Measurements from ENCODE around the gene IRF2BP2. TPM values are rescaled to one million over a fixed set of nuclear protein-coding genes. Genes with fewer than 3 reads are reported as not detected.
A peak's percentile ranks its signal among the peaks of the same experiment; 100 is the strongest.

The IRF2BP2 gene
- 231 TPM for polyA plus RNA-seq (2013)

GRCh38 chr1:234610061-234610665 is at the start of gene IRF2BP2:
Gene IRF2BP2, minus strand, starts transcription at chr1:234610178. Its CDS starts 684 bp downstream, at chr1:234609494.
- Histone ChIP-seq H3K4me1 (ENCODE audit: control extremely low read depth in 1 of 4, control insufficient read depth in 4 of 4, insufficient read depth in 4 of 4, low read length in 3 of 4) (peaks cover 36 to 69% (median 57%) of the 10 kb centered on the region in 4 experiments), H3K4me3 (ENCODE audit: control insufficient read depth in 1 of 7, extremely low read depth in 1 of 7, insufficient read depth in 4 of 7, low read depth in 2 of 7, low read length in 6 of 7) (peak within 1 kb of the TSS; percentile 83 to 99 (median 91)), H3K27ac (ENCODE audit: insufficient read depth in 1 of 2, low read depth in 1 of 2, low read length in 2 of 2, poor library complexity in 1 of 2, severe bottlenecking in 2 of 2) (peak within 1 kb of the TSS; percentile 91 to 94), H3K27me3 (replicated peaks in 2 of 5; ENCODE audit: control insufficient read depth in 4 of 5, insufficient read depth in 5 of 5, low read length in 4 of 5) (no peaks in the 10 kb centered on the region), H3K36me3 (ENCODE audit: control insufficient read depth in 4 of 4, insufficient read depth in 4 of 4, low read length in 3 of 4) (peaks cover 2 to 35% (median 28%) of the 10 kb centered on the region in 4 experiments), H3K9me3 (ENCODE audit: control extremely low read depth in 1 of 5, control insufficient read depth in 4 of 5, insufficient read depth in 2 of 5, low read depth in 1 of 5, low read length in 4 of 5) (no peaks in the 10 kb centered on the region)
- WGBS (ENCODE audit: insufficient coverage) = 0% methylated on average over 50 of the region's 62 CpGs
- ChIA-PET POLR2A (interaction anchor here (0.6 to 6.4 kb wide), 14 partner anchors 9 to 483 kb away, joined by 3 to 117 read pairs (median 6); no protein-coding TSS in a partner anchor), CTCF (interaction anchor here (0.6 to 5.1 kb wide), 7 partner anchors 9 to 474 kb away, joined by 3 to 30 read pairs (median 4); no protein-coding TSS in a partner anchor)
- DNase-seq = peak; percentile 79 to 88 (median 86)

GRCh38 chr1:234659538-234659937 is 49.6 kb upstream of the IRF2BP2 start:
- DNase-seq = no peak
- no peak overlapping the region for H3K27ac ChIP-seq (ENCODE audit: insufficient read depth in 1 of 2, low read depth in 1 of 2, low read length in 2 of 2, poor library complexity in 1 of 2, severe bottlenecking in 2 of 2)
- WGBS (ENCODE audit: insufficient coverage) = 100% methylated on average over 7 of the region's 9 CpGs
- ChIA-PET POLR2A (no interaction called here), CTCF (interaction anchor here (0.8 kb wide), 1 partner anchor 9 kb away, joined by 3 read pairs; no protein-coding TSS in a partner anchor)
- no peaks in the 10 kb centered on the region for H3K9me3 ChIP-seq (ENCODE audit: control extremely low read depth in 1 of 5, control insufficient read depth in 4 of 5, insufficient read depth in 2 of 5, low read depth in 1 of 5, low read length in 4 of 5)
- H3K36me3 ChIP-seq (ENCODE audit: control insufficient read depth in 4 of 4, insufficient read depth in 4 of 4, low read length in 3 of 4) = no peaks in the 10 kb centered on the region
- H3K4me3 ChIP-seq (ENCODE audit: control insufficient read depth in 1 of 7, extremely low read depth in 1 of 7, insufficient read depth in 4 of 7, low read depth in 2 of 7, low read length in 6 of 7) = no peak overlapping the region
- peaks cover 0 to 19% (median 13%) of the 10 kb centered on the region in 4 experiments for H3K4me1 ChIP-seq (ENCODE audit: control extremely low read depth in 1 of 4, control insufficient read depth in 4 of 4, insufficient read depth in 4 of 4, low read length in 3 of 4)
- H3K27me3 ChIP-seq (replicated peaks in 2 of 5; ENCODE audit: control insufficient read depth in 4 of 5, insufficient read depth in 5 of 5, low read length in 4 of 5) = no peaks in the 10 kb centered on the region

GRCh38 chr1:234658138-234658537 is 48.2 kb upstream of the IRF2BP2 start:
- no peak for DNase-seq
- H3K27me3 ChIP-seq (replicated peaks in 2 of 5; ENCODE audit: control insufficient read depth in 4 of 5, insufficient read depth in 5 of 5, low read length in 4 of 5) = no peaks in the 10 kb centered on the region
- no peak overlapping the region for H3K27ac ChIP-seq (ENCODE audit: insufficient read depth in 1 of 2, low read depth in 1 of 2, low read length in 2 of 2, poor library complexity in 1 of 2, severe bottlenecking in 2 of 2)
- peaks cover 0 to 19% (median 13%) of the 10 kb centered on the region in 4 experiments for H3K4me1 ChIP-seq (ENCODE audit: control extremely low read depth in 1 of 4, control insufficient read depth in 4 of 4, insufficient read depth in 4 of 4, low read length in 3 of 4)
- ChIA-PET POLR2A (no interaction called here), CTCF (interaction anchor here (0.9 to 2.2 kb wide), 11 partner anchors 8 to 414 kb away, joined by 3 to 8 read pairs (median 4); no protein-coding TSS in a partner anchor)
- no peaks in the 10 kb centered on the region for H3K36me3 ChIP-seq (ENCODE audit: control insufficient read depth in 4 of 4, insufficient read depth in 4 of 4, low read length in 3 of 4)
- H3K4me3 ChIP-seq (ENCODE audit: control insufficient read depth in 1 of 7, extremely low read depth in 1 of 7, insufficient read depth in 4 of 7, low read depth in 2 of 7, low read length in 6 of 7) = no peak overlapping the region
- no peaks in the 10 kb centered on the region for H3K9me3 ChIP-seq (ENCODE audit: control extremely low read depth in 1 of 5, control insufficient read depth in 4 of 5, insufficient read depth in 2 of 5, low read depth in 1 of 5, low read length in 4 of 5)
- 95% methylated on average over 3 of the region's 3 CpGs for WGBS (ENCODE audit: insufficient coverage)

GRCh38 chr1:234656944-234657654 is 47.1 kb upstream of the IRF2BP2 start:
- DNase-seq = peak; percentile 51 to 91 (median 88)
- 67% methylated on average over 11 of the region's 12 CpGs for WGBS (ENCODE audit: insufficient coverage)
- no peaks in the 10 kb centered on the region for H3K9me3 ChIP-seq (ENCODE audit: control extremely low read depth in 1 of 5, control insufficient read depth in 4 of 5, insufficient read depth in 2 of 5, low read depth in 1 of 5, low read length in 4 of 5)
- H3K4me3 ChIP-seq (ENCODE audit: control insufficient read depth in 1 of 7, extremely low read depth in 1 of 7, insufficient read depth in 4 of 7, low read depth in 2 of 7, low read length in 6 of 7) = no peak overlapping the region
- peaks cover 0 to 19% (median 13%) of the 10 kb centered on the region in 4 experiments for H3K4me1 ChIP-seq (ENCODE audit: control extremely low read depth in 1 of 4, control insufficient read depth in 4 of 4, insufficient read depth in 4 of 4, low read length in 3 of 4)
- POLR2A ChIA-PET = interaction anchor here (0.7 kb wide), 1 partner anchor 224 kb away, joined by 3 read pairs; no protein-coding TSS in a partner anchor
- no peaks in the 10 kb centered on the region for H3K27me3 ChIP-seq (replicated peaks in 2 of 5; ENCODE audit: control insufficient read depth in 4 of 5, insufficient read depth in 5 of 5, low read length in 4 of 5)
- no peaks in the 10 kb centered on the region for H3K36me3 ChIP-seq (ENCODE audit: control insufficient read depth in 4 of 4, insufficient read depth in 4 of 4, low read length in 3 of 4)
- H3K27ac ChIP-seq (ENCODE audit: insufficient read depth in 1 of 2, low read depth in 1 of 2, low read length in 2 of 2, poor library complexity in 1 of 2, severe bottlenecking in 2 of 2) = no peak overlapping the region
- CTCF ChIA-PET = interaction anchor here (0.7 to 2.2 kb wide), 15 partner anchors 9 to 415 kb away, joined by 3 to 8 read pairs (median 4); no protein-coding TSS in a partner anchor

GRCh38 chr1:234656070-234656895 is 46.3 kb upstream of the IRF2BP2 start:
- Histone ChIP-seq H3K27ac (ENCODE audit: insufficient read depth in 1 of 2, low read depth in 1 of 2, low read length in 2 of 2, poor library complexity in 1 of 2, severe bottlenecking in 2 of 2) (no peak overlapping the region), H3K4me1 (ENCODE audit: control extremely low read depth in 1 of 4, control insufficient read depth in 4 of 4, insufficient read depth in 4 of 4, low read length in 3 of 4) (peaks cover 0 to 19% (median 13%) of the 10 kb centered on the region in 4 experiments), H3K9me3 (ENCODE audit: control extremely low read depth in 1 of 5, control insufficient read depth in 4 of 5, insufficient read depth in 2 of 5, low read depth in 1 of 5, low read length in 4 of 5) (no peaks in the 10 kb centered on the region), H3K4me3 (ENCODE audit: control insufficient read depth in 1 of 7, extremely low read depth in 1 of 7, insufficient read depth in 4 of 7, low read depth in 2 of 7, low read length in 6 of 7) (no peak overlapping the region), H3K27me3 (replicated peaks in 2 of 5; ENCODE audit: control insufficient read depth in 4 of 5, insufficient read depth in 5 of 5, low read length in 4 of 5) (no peaks in the 10 kb centered on the region), H3K36me3 (ENCODE audit: control insufficient read depth in 4 of 4, insufficient read depth in 4 of 4, low read length in 3 of 4) (no peaks in the 10 kb centered on the region)
- ChIA-PET CTCF (interaction anchor here (1.3 to 2.2 kb wide), 4 partner anchors 12 to 43 kb away, joined by 3 to 8 read pairs (median 5); no protein-coding TSS in a partner anchor), POLR2A (no interaction called here)
- 98% methylated on average over 15 of the region's 17 CpGs for WGBS (ENCODE audit: insufficient coverage)
- DNase-seq = no peak

- Histone ChIP-seq H3K27me3 (replicated peaks in 2 of 5; ENCODE audit: control insufficient read depth in 4 of 5, insufficient read depth in 5 of 5, low read length in 4 of 5) (no peaks in the 10 kb centered on the region), H3K9me3 (ENCODE audit: control extremely low read depth in 1 of 5, control insufficient read depth in 4 of 5, insufficient read depth in 2 of 5, low read depth in 1 of 5, low read length in 4 of 5) (no peaks in the 10 kb centered on the region), H3K4me3 (ENCODE audit: control insufficient read depth in 1 of 7, extremely low read depth in 1 of 7, insufficient read depth in 4 of 7, low read depth in 2 of 7, low read length in 6 of 7) (no peak overlapping the region), H3K27ac (ENCODE audit: insufficient read depth in 1 of 2, low read depth in 1 of 2, low read length in 2 of 2, poor library complexity in 1 of 2, severe bottlenecking in 2 of 2) (no peak overlapping the region), H3K4me1 (ENCODE audit: control extremely low read depth in 1 of 4, control insufficient read depth in 4 of 4, insufficient read depth in 4 of 4, low read length in 3 of 4) (peaks cover 0 to 19% (median 13%) of the 10 kb centered on the region in 4 experiments), H3K36me3 (ENCODE audit: control insufficient read depth in 4 of 4, insufficient read depth in 4 of 4, low read length in 3 of 4) (no peaks in the 10 kb centered on the region)
- CTCF ChIA-PET = interaction anchor here (1.4 kb wide), 1 partner anchor 23 kb away, joined by 4 read pairs; no protein-coding TSS in a partner anchor
- no peak for DNase-seq
- WGBS (ENCODE audit: insufficient coverage) = 100% methylated on average over 6 of the region's 8 CpGs
- POLR2A ChIA-PET = interaction anchor here (0.7 kb wide), 1 partner anchor 13 kb away, joined by 3 read pairs; no protein-coding TSS in a partner anchor
Observed at GRCh38 chr1:234655328-234656069, 45.5 kb upstream of the IRF2BP2 start.

All from common myeloid progenitor, CD34-positive (primary cell).